Measurements from ENCODE around the gene IRAG1.

IRAG1 gene

DNA sequence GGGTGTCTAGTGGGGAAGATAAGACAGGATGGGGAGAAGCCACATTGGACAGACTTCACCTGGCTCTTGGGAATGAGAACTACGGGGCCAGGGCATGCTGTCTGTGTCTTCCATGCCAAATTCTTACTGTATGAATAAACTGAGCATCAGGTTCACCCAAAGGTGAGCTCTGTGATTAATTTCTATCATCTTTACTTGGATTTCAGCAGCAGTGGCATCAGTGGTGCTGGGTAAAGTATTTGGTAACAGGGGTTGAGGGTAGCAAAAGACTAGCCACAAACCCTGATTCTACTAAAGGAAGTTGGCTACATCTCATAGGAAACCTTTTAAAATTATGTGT, 38.8 kb downstream of the IRAG1 start:
- Histone ChIP-seq H4K20me1 (ENCODE audit: low read depth, low read length) (no peaks in the 10 kb centered on the region), H3K79me2 (ENCODE audit: insufficient read depth, low read length) (no peaks in the 10 kb centered on the region), H3K9me3 (ENCODE audit: insufficient read depth, low read length) (no peaks in the 10 kb centered on the region), H3K4me3 (ENCODE audit: insufficient read depth, low read length, poor library complexity, severe bottlenecking) (no peak overlapping the region), H3K9ac (ENCODE audit: low read length) (no peak overlapping the region), H3K9me2 (replicated peaks; ENCODE audit: insufficient read depth, low read length) (no peaks in the 10 kb centered on the region), H2AFZ (ENCODE audit: low read depth, low read length, severe bottlenecking) (no peak overlapping the region), H3K4me2 (ENCODE audit: low read depth, low read length, poor library complexity, severe bottlenecking) (no peak overlapping the region), H3K27me3 (ENCODE audit: low read length) (no peaks in the 10 kb centered on the region), H3K36me3 (ENCODE audit: low read length) (no peaks in the 10 kb centered on the region), H3F3A (ENCODE audit: insufficient read depth) (no peaks in the 10 kb centered on the region), H3K27ac (ENCODE audit: low read depth, low read length) (no peak overlapping the region)
- TF ChIP-seq EZH2phosphoT487 (conservative IDR thresholded peaks at IDR 0.05; ENCODE audit: low read length): no peak
- TF ChIP-seq, protein P1, sequence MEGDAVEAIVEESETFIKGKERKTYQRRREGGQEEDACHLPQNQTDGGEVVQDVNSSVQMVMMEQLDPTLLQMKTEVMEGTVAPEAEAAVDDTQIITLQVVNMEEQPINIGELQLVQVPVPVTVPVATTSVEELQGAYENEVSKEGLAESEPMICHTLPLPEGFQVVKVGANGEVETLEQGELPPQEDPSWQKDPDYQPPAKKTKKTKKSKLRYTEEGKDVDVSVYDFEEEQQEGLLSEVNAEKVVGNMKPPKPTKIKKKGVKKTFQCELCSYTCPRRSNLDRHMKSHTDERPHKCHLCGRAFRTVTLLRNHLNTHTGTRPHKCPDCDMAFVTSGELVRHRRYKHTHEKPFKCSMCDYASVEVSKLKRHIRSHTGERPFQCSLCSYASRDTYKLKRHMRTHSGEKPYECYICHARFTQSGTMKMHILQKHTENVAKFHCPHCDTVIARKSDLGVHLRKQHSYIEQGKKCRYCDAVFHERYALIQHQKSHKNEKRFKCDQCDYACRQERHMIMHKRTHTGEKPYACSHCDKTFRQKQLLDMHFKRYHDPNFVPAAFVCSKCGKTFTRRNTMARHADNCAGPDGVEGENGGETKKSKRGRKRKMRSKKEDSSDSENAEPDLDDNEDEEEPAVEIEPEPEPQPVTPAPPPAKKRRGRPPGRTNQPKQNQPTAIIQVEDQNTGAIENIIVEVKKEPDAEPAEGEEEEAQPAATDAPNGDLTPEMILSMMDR (IDR thresholded peaks at IDR 0.05; ENCODE audit: insufficient read depth, low read length, poor library complexity, severe bottlenecking): no peak

DNA sequence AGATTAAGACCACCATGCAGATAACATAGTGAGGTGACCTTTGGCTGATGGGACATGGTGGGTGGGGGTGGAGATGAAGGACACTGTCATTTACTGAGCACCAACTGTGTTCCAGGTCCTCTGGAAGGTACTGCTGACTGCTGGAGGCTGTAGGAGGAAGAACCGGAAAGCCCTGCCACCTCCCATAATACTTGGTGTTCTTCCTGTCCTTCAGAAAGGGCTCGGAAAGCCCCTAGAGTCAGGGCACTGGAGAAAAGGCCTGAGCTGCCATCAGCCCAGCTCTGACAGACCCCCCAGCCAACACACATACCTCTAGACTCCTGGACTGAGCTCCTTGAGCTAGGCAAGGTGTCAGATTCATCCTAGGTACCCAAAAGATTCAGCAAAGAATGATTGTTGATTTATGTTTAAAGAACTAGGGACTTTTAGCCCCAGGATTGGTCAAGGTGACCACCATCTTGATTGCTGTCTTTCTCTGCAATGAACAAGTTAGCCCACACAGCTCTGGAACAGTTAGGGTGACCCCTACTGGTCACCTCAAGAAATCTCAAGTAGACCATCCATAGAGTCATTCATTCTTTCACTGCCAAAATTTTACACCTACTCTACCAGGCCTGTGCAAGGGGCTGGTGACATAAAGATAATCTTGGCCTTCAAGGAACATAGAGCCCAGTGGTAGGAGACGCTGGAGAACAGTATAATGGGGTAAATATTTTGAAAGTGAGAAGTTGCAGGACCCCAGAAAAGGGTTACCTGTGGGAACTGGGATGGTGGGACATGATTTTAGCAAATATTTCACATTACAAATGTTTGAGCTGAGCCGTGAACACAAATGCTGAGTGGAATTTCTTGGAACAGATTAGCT, 39.4 kb downstream of the IRAG1 start:
- Histone ChIP-seq H3K36me3 (ENCODE audit: low read length) (no peaks in the 10 kb centered on the region), H3K27ac (ENCODE audit: low read depth, low read length) (no peak overlapping the region), H3K4me2 (ENCODE audit: low read depth, low read length, poor library complexity, severe bottlenecking) (no peak overlapping the region), H3K4me3 (ENCODE audit: insufficient read depth, low read length, poor library complexity, severe bottlenecking) (no peak overlapping the region), H3K79me2 (ENCODE audit: insufficient read depth, low read length) (no peaks in the 10 kb centered on the region), H3K9me3 (ENCODE audit: insufficient read depth, low read length) (no peaks in the 10 kb centered on the region), H4K20me1 (ENCODE audit: low read depth, low read length) (no peaks in the 10 kb centered on the region), H3K9ac (ENCODE audit: low read length) (no peak overlapping the region), H3K27me3 (ENCODE audit: low read length) (no peaks in the 10 kb centered on the region), H2AFZ (ENCODE audit: low read depth, low read length, severe bottlenecking) (no peak overlapping the region), H3F3A (ENCODE audit: insufficient read depth) (no peaks in the 10 kb centered on the region), H3K9me2 (replicated peaks; ENCODE audit: insufficient read depth, low read length) (no peaks in the 10 kb centered on the region)
- no peak for TF ChIP-seq EZH2phosphoT487 (conservative IDR thresholded peaks at IDR 0.05; ENCODE audit: low read length)
- TF ChIP-seq, protein P1 (IDR thresholded peaks at IDR 0.05; ENCODE audit: insufficient read depth, low read length, poor library complexity, severe bottlenecking): peak; percentile 68

DNA sequence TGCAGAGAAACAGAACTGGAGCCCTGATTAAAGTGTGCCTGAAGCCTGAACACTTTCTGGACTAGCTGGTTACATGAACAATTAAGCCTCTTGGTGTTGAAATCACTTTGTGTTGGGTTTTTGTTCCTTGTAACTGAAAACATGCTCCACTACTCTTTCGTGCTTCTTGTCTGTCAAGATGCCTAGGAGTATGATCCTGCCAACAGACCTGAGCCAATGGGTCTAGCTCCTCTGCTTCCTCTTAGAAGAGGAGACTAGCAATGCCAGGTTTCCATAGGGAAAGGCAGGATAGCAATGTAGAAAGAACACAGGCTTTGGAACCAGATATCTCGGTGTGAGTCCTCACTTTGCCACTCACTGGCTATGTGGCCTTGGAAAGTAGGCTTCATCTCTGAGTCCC, 40.3 kb downstream of the IRAG1 start:
- Histone ChIP-seq H3K79me2 (ENCODE audit: insufficient read depth, low read length) (no peaks in the 10 kb centered on the region), H4K20me1 (ENCODE audit: low read depth, low read length) (no peaks in the 10 kb centered on the region), H3K27ac (ENCODE audit: low read depth, low read length) (no peak overlapping the region), H3F3A (ENCODE audit: insufficient read depth) (no peaks in the 10 kb centered on the region), H3K4me2 (ENCODE audit: low read depth, low read length, poor library complexity, severe bottlenecking) (no peak overlapping the region), H3K4me3 (ENCODE audit: insufficient read depth, low read length, poor library complexity, severe bottlenecking) (no peak overlapping the region), H3K9me2 (replicated peaks; ENCODE audit: insufficient read depth, low read length) (no peaks in the 10 kb centered on the region), H2AFZ (ENCODE audit: low read depth, low read length, severe bottlenecking) (no peak overlapping the region), H3K27me3 (ENCODE audit: low read length) (no peaks in the 10 kb centered on the region), H3K36me3 (ENCODE audit: low read length) (no peaks in the 10 kb centered on the region), H3K9ac (ENCODE audit: low read length) (no peak overlapping the region), H3K9me3 (ENCODE audit: insufficient read depth, low read length) (no peaks in the 10 kb centered on the region)
- TF ChIP-seq EZH2phosphoT487 (conservative IDR thresholded peaks at IDR 0.05; ENCODE audit: low read length): no peak
- TF ChIP-seq, protein P1 (IDR thresholded peaks at IDR 0.05; ENCODE audit: insufficient read depth, low read length, poor library complexity, severe bottlenecking): no peak
